Measurements from ENCODE around the gene SMIM38.

- no peak for TF ChIP-seq CTCF (IDR thresholded peaks at IDR 0.05)
- TF ChIP-seq POLR2A (IDR thresholded peaks at IDR 0.05): no peak
Observed at GRCh38 chr11:69114811-69115523, 40.8 kb upstream of the SMIM38 start.
